NB4 (cell line): ENCODE data around the gene BCL2.

Experiments
- DNase-seq: peaks from one replicate; pipeline ENCODE4 v3.0.0; 2010; ENCODE audit warnings: low read depth
- H3K4me3 ChIP-seq: one replicate; pipeline ENCODE4 v1.5.1; 2011; ENCODE audit warnings: mild to moderate bottlenecking, low read depth, low read length, moderate library complexity
- MYC ChIP-seq: IDR thresholded peaks from 2 replicates; pipeline ENCODE4 v1.6.1; 2011; ENCODE audit warnings: low read depth, low read length
- POLR2A ChIP-seq: IDR thresholded peaks from 2 replicates; pipeline ENCODE4 v1.6.1; 2011; ENCODE audit warnings: mild to moderate bottlenecking; ENCODE audit not compliant: insufficient read length; ENCODE audit errors: extremely low read depth
- TF ChIP-seq, protein P1 (sequence below): IDR thresholded peaks from one replicate; pipeline ENCODE4 v1.5.1; 2012; ENCODE audit warnings: low read depth, low read length
- TF ChIP-seq, protein P2 (sequence below): IDR thresholded peaks from 2 replicates; pipeline ENCODE4 v1.6.1; 2011; ENCODE audit warnings: low read depth, low read length

Gene BCL2

DNA sequence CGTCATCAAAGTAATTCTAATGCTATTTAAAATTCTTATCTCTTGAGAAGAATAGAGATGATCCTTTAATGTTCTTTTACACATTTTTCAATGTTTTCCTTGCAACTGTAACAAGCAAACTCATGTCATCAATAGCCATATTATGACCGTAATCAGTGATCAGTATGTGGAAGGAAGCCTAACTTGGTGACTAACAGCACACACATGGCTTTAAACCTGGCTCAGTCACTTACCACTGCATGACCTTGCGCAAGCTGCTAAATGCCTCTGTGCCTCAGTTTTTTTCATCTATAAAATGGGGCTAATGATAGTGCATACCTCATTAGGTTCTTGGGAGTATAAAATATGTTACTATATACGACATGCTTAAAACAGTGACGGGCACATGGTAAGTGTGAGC, 149.7 kb downstream of the BCL2 start:
- TF ChIP-seq, protein P1, sequence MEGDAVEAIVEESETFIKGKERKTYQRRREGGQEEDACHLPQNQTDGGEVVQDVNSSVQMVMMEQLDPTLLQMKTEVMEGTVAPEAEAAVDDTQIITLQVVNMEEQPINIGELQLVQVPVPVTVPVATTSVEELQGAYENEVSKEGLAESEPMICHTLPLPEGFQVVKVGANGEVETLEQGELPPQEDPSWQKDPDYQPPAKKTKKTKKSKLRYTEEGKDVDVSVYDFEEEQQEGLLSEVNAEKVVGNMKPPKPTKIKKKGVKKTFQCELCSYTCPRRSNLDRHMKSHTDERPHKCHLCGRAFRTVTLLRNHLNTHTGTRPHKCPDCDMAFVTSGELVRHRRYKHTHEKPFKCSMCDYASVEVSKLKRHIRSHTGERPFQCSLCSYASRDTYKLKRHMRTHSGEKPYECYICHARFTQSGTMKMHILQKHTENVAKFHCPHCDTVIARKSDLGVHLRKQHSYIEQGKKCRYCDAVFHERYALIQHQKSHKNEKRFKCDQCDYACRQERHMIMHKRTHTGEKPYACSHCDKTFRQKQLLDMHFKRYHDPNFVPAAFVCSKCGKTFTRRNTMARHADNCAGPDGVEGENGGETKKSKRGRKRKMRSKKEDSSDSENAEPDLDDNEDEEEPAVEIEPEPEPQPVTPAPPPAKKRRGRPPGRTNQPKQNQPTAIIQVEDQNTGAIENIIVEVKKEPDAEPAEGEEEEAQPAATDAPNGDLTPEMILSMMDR, result no peak
- no peak for TF ChIP-seq POLR2A
- TF ChIP-seq MYC, result no peak
- TF ChIP-seq, protein P2, sequence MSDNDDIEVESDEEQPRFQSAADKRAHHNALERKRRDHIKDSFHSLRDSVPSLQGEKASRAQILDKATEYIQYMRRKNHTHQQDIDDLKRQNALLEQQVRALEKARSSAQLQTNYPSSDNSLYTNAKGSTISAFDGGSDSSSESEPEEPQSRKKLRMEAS, result no peak
- DNase-seq, result no peak

DNA sequence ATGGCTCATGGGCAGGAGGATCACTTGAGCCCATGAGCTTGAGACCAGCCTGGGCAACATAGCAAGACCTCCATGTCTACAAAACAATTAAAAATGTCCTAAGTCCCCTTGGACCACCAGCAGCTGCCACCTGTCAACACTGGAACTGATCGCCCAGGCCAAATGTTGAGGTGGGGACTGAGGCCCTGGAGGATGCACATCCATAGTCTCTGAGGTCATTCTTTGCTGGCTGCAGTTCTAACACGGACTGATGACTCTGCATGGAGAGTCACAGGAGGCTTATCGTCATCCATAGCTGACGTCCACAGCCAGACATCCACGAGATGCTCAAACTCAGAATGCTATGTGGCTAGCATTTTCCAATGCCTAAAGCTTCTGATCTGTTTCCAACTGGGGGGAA, 151.3 kb downstream of the BCL2 start:
- DNase-seq, result no peak
- TF ChIP-seq POLR2A (no peak), MYC (no peak)
- TF ChIP-seq, protein P1, result no peak
- TF ChIP-seq, protein P2, result no peak
- no peak overlapping the region for H3K4me3 ChIP-seq

More for the DNA sequence above, 149.7 kb downstream of the BCL2 start:
- H3K4me3 ChIP-seq, result no peak overlapping the region

DNA sequence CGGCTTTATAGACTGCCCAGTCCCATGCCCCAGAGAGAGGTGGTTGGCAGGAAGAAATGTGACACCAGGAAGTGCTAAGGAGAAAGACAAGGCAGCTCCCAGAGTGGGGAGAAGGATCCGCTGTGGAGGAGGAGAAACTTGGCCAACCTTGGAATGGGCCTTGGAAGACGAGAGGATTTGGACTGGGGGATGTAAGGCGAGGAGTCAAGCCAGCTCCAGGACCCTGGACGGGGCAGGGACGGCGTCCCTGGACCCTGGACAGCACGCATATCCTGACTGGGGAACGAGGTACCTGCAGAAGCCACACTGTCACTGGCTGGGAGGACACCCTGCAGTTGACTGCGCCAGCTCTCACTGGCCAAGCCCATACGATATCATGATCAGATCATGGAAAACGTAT, 153.4 kb downstream of the BCL2 start:
- DNase-seq, result no peak
- TF ChIP-seq POLR2A (no peak), MYC (no peak)
- TF ChIP-seq, protein P2, result no peak
- TF ChIP-seq, protein P1, result no peak
- H3K4me3 ChIP-seq, result no peak overlapping the region

DNA sequence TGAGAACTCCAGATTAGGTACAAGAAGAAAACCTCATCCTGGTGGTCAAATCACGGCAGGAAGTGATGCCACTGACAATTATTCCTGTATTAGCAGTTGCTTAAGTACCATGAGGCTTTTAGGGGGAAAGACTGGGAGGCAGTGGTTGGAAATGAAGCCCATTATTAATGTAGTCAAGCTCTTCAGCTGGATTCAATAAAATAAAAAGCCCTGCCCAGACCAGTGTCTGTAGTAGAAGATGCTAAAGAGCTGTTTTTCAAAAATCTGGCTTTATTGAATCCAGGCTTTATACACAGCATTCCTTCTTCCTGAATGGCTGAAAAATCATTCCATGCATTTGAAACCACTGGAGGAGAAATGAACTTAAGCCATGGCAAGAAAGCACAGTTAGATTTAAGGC, 155.2 kb downstream of the BCL2 start:
- TF ChIP-seq, protein P2, result no peak
- TF ChIP-seq, protein P1, result no peak
- TF ChIP-seq POLR2A, result no peak
- no peak for TF ChIP-seq MYC
- H3K4me3 ChIP-seq, result no peak overlapping the region
- DNase-seq, result no peak

DNA sequence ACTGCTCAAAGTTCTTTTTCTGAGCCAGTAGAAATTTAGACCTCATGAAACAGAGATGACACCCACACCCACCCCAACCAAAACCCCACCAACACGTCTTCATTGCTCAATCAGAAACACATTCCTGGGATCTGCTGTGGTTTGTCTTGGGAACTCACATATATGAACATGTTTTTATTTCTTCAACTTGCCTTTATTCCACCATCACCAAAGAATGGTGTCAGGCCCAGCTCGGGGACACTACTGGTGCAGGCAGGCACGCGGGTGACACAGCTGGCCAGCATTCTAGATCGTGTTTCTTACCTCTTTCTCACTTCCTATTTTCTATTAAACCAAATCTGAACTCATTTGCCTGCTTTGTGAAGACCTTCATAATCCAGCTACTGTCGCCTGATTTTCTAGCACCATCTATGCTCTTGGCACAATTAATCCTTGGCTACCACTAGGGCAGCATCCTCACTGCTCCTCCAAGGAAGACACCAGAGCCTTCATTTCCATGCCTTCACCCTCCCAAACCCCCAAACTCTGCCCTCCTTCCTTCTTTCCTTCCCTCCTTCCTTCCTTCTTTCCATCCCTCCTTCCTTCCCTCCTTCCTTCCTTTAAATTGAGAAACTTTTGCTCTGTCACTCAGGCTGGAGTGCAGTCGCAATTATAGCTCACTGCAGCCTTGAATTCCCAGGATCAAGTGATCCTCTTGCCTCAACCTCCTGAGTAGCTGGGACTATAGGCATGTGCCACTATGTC, 157.1 kb downstream of the BCL2 start:
- H3K4me3 ChIP-seq, result no peak overlapping the region
- DNase-seq, result peak; percentile 28
- TF ChIP-seq POLR2A, result no peak
- TF ChIP-seq, protein P2, result no peak
- TF ChIP-seq MYC, result no peak
- TF ChIP-seq, protein P1, result no peak
